HTR-8/SVneo (cell line): ENCODE results near the gene SRP14.
"Not testable (repeated sequence)": the region's sequence is repeated elsewhere in the genome, so short reads cannot be mapped to it uniquely, and the experiment has no call there.

Experiments used
- DNase-seq: peaks from one replicate; pipeline ENCODE4 v3.0.0; 2011; ENCODE audit warnings: low spot score, mixed read lengths; ENCODE audit not compliant: insufficient read length
- FAIRE-seq: peaks from 2 replicates; lab custom pipeline; 2011; peaks lifted over from hg19 to GRCh38; lab: Jason Lieb, UNC

Gene SRP14, protein sequence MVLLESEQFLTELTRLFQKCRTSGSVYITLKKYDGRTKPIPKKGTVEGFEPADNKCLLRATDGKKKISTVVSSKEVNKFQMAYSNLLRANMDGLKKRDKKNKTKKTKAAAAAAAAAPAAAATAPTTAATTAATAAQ

DNA sequence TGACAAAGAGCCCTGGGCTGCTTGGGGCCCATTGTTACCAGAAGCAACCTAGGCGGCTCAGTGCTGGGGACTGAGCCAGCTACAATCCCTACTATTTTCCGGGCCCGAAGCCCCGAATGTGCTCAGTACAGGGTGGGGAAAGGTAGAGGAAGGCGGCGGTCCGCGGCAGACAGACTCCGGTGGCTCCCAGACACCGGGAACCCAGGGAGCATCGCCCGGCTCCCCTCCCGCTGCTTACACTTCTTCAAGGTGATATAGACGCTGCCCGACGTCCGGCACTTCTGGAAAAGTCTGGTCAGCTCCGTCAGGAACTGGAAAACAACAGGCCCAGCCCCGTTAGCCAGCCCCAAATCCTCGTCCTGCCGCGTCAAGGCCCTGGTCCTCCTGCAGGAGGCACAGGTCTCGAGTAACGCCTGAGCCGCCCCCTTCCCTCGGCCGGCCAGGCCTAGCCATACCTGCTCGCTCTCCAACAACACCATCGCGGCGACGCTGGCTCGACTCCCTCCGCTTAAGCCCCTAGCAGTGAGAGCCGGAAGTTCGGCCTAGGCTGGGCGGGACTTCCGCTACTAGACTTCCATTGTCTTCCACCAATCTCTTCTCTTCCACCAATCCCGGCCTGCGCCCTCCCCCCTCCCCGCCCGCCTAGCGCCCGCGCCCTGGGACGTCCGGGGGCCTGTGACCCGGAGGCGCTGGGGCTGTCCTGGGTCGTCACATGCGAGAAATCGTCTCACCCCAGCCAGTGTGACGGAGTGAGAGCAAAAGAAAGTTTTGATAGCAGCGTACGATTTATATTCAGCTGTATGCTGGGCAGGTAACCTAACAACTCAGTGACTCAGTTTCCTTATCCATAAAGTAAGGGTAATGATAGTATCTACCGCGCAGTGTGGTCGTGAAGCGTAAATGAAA lies at the start of gene SRP14:
Gene SRP14, minus strand, starts transcription at position 544 of the 906 bp plus-strand sequence. Its CDS starts 65 bp downstream, at position 479.
- FAIRE-seq: peak; percentile 72
- DNase-seq: peak; percentile 87

DNA sequence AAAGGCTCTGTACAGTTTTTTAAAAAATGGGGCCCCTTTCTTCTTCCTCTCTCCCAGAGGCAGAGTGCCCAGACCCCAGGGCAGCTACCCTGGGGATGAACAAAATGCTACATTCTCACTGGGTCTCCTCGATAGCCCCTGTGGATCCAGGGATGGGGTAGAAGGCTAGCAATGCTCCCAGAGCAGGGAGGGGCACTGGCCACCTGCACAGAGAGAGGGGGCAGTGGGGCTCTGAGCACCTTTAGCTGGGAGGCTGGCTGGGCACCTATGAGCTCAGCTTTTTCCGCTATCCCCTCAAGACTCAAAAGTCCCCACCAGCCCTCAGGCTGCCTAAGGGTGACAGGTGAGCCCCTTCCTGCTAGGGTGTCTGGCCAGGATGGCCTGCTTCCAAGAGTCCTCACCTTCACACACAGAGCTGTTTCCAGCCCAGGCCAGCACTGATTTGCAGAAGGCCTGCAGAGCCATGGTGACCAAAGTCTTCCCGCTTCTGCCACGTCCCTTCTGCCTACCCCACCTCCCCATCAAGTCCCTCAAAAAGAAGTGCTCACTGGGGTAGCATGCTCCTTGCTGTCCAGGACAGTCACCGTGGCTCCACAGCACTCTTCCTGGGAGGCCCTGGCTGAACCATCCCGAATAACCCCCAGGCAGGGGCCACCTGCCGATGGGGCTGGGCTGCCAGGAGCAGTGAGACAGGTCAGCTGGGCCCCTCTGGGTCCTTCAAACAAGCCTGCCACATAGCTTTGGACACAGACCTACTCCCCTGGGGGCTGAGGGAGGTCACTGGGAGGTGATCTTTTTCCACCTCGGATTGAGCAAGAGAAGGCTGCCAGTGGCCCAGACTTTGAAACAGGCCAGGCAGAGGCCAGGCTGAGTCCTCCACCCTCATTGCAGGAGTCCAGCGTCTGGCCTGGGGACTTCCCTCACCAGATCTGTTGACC lies 49.3 kb upstream of the SRP14 start:
- DNase-seq (no peak), FAIRE-seq (no peak)

DNA sequence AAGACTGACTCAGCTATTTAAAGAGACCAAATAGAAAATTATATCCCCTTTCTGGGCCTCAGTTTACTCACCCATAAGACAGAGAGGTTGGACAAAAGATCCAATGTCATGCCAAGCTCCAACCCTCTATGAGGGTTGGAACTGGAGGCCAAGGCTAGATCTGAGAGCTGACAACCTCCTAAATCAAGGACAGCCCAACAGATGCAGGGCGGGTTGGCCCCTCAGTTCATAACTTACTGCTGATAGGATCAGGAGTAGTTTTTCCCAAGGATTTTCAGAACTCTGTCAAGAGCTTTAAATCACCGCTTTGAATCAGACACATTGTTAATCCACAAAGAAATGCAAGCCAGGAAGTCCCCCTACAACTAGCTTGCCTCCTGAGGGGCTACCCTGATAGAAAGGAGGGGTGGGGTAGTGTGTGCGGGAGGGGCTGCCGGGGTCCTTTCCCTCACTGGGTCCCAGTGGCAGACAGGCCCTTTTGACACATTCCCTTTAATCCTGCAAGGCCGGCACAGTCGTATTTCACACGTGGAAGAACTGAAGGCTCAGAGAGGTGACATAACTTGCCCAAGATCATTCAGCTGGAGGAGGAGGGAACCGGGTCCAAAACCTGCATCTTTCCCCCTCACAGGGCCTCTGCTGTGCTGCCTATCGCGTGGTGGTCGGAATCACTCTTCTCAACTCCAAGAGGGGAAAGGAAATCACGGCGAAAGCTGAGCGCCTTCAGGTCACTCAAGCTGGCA lies 48.3 kb upstream of the SRP14 start:
- no peak for FAIRE-seq
- DNase-seq: no peak

- no peak for FAIRE-seq
Measured at GRCh38 chr15:40085266-40085665, 46.3 kb upstream of the SRP14 start.

DNA sequence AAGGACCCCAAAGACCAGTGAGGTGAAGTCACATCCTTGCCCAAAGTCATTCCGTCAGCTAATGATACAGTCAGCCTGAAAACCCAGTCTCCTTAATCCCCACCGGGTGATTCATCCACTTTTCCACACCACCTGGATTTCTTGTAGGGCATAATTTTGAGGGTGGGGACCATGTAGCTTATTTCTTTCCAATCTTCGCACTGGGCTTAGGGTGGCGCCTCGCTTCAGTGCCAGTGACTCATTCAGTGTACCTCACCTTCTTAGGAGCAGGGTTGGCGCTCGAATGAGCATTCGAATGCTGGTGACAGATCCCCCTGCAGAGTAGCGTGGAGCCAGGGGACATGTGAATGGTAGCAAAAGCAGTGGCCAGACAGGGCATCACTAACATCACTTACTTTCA lies 45.7 kb upstream of the SRP14 start:
- DNase-seq: no peak
- no peak for FAIRE-seq

More at GRCh38 chr15:40085266-40085665, 46.3 kb upstream of the SRP14 start:
- no peak for DNase-seq

GRCh38 chr15:40082195-40082883 lies 43.4 kb upstream of the SRP14 start:
- FAIRE-seq: no peak

GRCh38 chr15:40081691-40082194 lies 42.8 kb upstream of the SRP14 start:
- DNase-seq: peak; percentile 51
- FAIRE-seq: no peak

More at GRCh38 chr15:40082195-40082883, 43.4 kb upstream of the SRP14 start:
- no peak for DNase-seq

- FAIRE-seq (no peak), DNase-seq (no peak)
Measured at GRCh38 chr15:40080847-40081246, 41.9 kb upstream of the SRP14 start.

DNA sequence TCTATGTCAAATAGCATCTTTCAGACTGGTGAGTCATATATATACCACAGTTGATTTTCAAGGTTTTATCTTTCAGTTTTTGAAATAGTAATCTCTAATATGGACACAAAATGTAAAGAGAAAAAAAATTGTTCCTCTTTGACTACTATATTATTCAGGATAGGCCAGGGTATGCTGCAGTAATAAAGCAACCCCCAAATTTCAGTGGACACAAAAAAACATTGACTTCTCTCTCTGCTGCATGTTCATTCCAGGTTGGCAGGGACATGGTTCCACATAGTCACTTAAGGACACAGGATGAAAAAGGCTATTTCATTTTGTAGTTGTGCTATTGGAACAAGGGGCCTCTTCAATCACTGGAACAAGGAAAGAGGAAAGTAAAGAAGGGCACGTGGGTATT lies 41.1 kb upstream of the SRP14 start:
- FAIRE-seq (no peak), DNase-seq (no peak)

GRCh38 chr15:40079456-40079855 lies 40.5 kb upstream of the SRP14 start:
- FAIRE-seq (no peak), DNase-seq (no peak)

DNA sequence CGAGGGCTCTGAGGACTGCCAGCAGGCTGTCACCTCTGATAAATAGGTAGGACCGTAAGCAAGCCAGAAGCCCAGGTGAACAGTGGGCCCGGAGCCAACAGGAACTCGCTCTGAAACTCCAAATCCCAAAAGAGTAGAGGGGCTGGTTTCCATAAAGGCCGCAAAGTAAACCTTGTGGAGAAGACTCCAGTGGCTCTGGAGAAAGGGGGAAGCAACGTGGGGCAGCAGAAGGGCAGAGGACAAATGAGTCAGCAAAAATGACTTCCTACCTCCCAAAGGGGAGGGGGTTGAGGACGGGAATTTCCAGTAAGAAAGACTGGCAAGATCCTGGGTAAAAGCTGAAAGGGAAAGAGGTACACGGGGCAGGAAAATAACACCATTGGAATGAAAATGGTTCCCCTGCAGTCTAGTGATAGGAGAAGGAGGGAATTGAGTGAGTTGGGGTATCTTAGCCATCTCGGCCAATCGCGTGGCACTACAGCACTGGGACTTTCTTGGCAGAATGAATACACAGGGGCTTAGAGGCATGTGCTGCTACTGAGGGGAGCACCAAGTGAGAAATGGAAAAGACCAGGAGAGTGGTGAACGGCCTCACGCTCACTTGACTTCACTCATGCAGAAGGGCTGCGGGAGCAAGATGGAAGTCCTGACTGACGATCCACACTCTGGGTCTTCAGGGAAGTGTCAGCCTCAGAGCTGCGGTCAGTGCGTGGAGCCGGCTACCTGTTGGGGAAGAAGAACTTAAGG lies 36.5 kb upstream of the SRP14 start:
- no peak for DNase-seq

GRCh38 chr15:40074656-40075055 lies 35.7 kb upstream of the SRP14 start:
- not testable (repeated sequence) for DNase-seq, FAIRE-seq

More for the DNA sequence above, 36.5 kb upstream of the SRP14 start:
- FAIRE-seq: no peak

- not testable (repeated sequence) for DNase-seq, FAIRE-seq
Measured at GRCh38 chr15:40073716-40074490, 34.9 kb upstream of the SRP14 start.

GRCh38 chr15:40072216-40072990 lies 33.4 kb upstream of the SRP14 start:
- FAIRE-seq (no peak), DNase-seq (no peak)

- FAIRE-seq: no peak
Measured at GRCh38 chr15:40070608-40071218, 31.7 kb upstream of the SRP14 start.

DNA sequence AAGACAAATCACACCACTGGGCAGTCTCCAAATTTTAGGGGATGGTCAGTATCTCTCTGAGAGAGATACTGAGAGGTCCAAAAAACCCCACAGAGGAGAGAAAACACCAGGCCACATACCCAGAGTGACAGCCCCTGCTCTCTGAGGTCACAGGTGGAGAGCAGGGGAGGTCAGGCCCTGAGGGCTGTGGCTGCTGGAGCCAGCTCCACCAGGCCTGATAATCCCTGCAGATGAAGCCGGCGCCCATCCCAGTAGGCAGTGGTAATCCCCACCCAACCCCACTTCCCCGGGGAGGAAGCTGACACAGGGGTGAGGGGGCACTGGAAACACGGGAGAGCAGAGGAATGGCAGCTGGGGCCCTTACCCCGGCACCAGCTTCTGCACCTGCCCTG lies 31.2 kb upstream of the SRP14 start:
- DNase-seq (no peak), FAIRE-seq (no peak)

More at GRCh38 chr15:40070608-40071218, 31.7 kb upstream of the SRP14 start:
- DNase-seq: no peak
